Ectodermal cell (in vitro differentiated cells): ENCODE measurements around the gene ATXN10.

Experiments
- H3K27ac ChIP-seq: 2 replicates; pipeline ENCODE4 v1.7.0; 2013; ENCODE audit warnings: mild to moderate bottlenecking, low read depth, low read length; ENCODE audit not compliant: insufficient read depth, poor library complexity, severe bottlenecking
- H3K27me3 ChIP-seq: 2 replicates; pipeline ENCODE4 v1.7.0; 2013; ENCODE audit warnings: mild to moderate bottlenecking, low read length; ENCODE audit not compliant: insufficient read depth, control insufficient read depth, poor library complexity, severe bottlenecking
- H3K36me3 ChIP-seq: one replicate; pipeline ENCODE4 v1.7.0; 2013; ENCODE audit warnings: low read length; ENCODE audit not compliant: control insufficient read depth, insufficient read depth
- H3K4me1 ChIP-seq: one replicate; pipeline ENCODE4 v1.7.0; 2013; ENCODE audit warnings: low read length; ENCODE audit not compliant: control insufficient read depth, insufficient read depth
- H3K4me3 ChIP-seq: 2 replicates; pipeline ENCODE4 v1.7.0; 2013; ENCODE audit warnings: low read depth, low read length, control low read depth; ENCODE audit not compliant: insufficient read depth
- H3K9me3 ChIP-seq: 2 replicates; pipeline ENCODE4 v1.7.0; 2013; ENCODE audit warnings: mild to moderate bottlenecking, low read length, moderate library complexity; ENCODE audit not compliant: control insufficient read depth
- WGBS, 2 experiments: methylation state at CpG; one replicate each; pipeline ENCODE4 v1.1.7; 2013; ENCODE audit warnings: missing lambda C conversion rate in 2 of 2; 5-methylcytosine and 5-hydroxymethylcytosine counted together

The ATXN10 gene

DNA sequence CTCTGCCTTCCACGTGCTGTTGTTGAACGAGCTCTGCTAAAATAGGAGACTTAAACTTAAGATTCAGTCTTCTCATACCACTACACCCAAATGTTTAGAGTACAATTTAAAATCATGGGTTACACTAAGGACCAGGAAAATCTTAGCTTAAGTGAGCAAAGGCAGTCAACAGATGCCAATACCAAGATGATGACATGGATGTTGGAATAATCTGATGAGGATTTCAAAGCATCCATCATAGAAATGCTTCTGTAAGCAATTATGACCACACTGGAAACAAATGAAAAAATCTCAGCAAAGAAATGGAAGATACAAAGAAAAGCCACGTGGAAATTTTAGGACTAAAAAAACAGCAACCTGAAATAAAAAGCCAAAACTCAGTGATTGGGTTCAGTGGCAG lies 109.8 kb downstream of the ATXN10 start:
- Histone ChIP-seq H3K36me3 (no peaks in the 10 kb centered on the region), H3K9me3 (no peaks in the 10 kb centered on the region), H3K4me1 (peaks cover 20% of the 10 kb centered on the region), H3K4me3 (no peak overlapping the region), H3K27me3 (no peaks in the 10 kb centered on the region), H3K27ac (no peak overlapping the region)
- WGBS, 2 experiments: 93 to 96% methylated on average over 3 of the region's 3 CpGs

DNA sequence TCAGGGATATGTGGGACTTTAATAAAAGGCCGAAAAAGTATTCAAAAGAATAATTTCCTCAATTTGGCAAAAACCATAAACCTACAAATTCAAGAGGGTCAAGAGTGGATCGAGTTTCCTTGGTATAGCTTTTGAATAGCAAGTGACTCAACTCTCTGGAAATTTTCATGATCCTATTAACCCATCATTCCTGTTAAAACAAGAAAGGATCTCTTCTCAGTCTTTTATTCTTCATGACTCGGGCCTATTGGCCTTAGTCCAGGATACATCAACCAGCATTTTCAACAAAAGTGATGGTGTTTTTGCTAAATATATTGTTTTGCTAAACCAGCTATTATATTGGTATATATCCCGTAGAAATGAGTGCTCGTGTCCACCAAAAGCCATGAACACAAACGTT lies 110.3 kb downstream of the ATXN10 start:
- 93 to 95% methylated on average over 6 of the region's 6 CpGs for WGBS, 2 experiments
- H3K27ac ChIP-seq: no peak overlapping the region

DNA sequence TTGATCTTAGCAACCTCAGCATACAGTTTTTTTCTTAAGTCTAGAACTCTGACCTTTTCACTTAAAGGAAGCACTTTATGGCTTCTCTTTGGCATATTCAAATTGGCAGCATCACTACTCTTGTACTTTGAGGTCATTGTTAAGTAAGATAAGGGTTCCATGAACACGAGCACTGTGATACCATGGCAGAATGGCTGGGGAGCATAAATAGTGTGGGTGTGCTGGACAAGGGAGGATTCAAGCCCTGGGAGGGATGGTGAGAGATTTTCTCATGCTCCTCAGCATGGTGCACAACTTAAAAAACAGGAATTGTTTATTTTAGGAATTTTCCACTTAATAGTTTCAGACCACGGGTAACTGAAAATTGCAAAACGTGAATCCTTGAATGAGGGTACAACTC lies 111.4 kb downstream of the ATXN10 start:
- no peak overlapping the region for H3K4me3 ChIP-seq
- WGBS, 2 experiments: 93 to 95% methylated on average over 3 of the region's 3 CpGs

More for the DNA sequence above, 110.3 kb downstream of the ATXN10 start:
- peaks cover 20% of the 10 kb centered on the region for H3K4me1 ChIP-seq
- H3K9me3 ChIP-seq: no peaks in the 10 kb centered on the region
- no peaks in the 10 kb centered on the region for H3K36me3 ChIP-seq
- no peak overlapping the region for H3K4me3 ChIP-seq
- no peaks in the 10 kb centered on the region for H3K27me3 ChIP-seq

DNA sequence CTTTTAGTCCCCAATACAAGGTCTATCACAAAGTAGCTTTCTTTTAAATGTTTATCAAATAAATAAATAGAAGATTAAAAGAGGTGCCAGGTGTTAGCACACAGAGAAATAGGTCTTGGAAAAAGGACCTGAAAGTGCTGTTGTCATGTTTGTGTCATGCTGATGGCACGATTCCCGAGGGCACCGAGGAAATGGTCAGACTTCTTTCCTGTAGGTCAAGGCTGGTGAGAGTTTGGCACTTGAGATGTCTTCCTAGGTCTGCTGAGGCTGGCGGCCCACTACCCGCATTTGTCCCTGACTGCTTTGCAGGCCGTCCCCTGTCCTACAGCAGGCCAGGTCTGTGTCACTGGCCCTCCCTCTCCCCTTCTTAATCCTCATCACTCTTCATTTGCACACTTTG lies 112.1 kb downstream of the ATXN10 start:
- Histone ChIP-seq H3K27me3 (no peaks in the 10 kb centered on the region), H3K4me1 (peaks cover 20% of the 10 kb centered on the region), H3K9me3 (no peaks in the 10 kb centered on the region), H3K36me3 (no peaks in the 10 kb centered on the region), H3K4me3 (no peak overlapping the region), H3K27ac (no peak overlapping the region)
- WGBS, 2 experiments: 95 to 96% methylated on average over 6 of the region's 6 CpGs

More for the DNA sequence above, 111.4 kb downstream of the ATXN10 start:
- H3K9me3 ChIP-seq: no peaks in the 10 kb centered on the region
- H3K27me3 ChIP-seq: no peaks in the 10 kb centered on the region
- H3K36me3 ChIP-seq: no peaks in the 10 kb centered on the region
- peaks cover 20% of the 10 kb centered on the region for H3K4me1 ChIP-seq
- H3K27ac ChIP-seq: no peak overlapping the region

DNA sequence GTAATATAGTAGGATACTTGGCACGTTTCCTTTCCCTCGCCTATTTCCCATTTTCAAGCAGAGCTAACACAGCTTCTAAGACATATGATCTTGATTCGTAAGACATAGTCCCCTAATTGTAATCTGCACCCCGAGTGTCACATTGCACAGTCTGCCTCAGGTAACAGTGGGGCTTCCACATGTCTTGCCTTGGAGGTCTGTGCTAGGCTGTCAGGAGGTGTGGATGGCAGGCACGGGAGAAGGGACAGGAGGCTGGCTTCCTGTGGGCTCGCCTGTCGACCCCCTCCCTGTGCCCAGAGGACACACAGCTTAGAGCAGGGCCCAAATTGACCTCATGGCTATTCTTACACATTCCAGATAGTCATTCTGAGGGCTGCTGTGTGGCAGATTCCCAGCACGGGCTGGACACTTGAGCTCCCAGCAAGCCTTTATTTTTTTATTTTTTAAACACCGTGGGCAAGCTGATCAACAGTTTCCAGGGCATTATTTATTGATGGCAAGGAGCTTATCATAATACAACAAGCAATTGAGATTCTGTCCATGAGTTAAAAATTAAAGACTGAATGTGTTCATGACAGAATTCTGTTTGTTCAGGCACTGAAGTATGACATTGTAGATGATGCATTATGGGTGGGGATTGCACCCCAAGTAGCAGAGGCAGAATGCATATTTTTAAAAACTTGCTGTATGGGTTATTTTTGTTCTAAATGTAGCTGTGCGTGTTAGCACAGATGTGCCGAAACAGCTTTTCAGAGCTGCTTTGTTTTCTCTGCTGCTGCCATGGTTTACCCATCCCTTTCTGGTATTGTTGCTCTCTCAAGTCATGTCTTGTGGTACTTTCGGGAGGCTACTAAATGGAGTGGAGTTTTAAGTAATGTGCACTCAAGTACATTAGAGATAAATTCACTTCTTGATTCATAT lies 113.0 kb downstream of the ATXN10 start:
- Histone ChIP-seq H3K9me3 (no peaks in the 10 kb centered on the region), H3K4me1 (peaks cover 20% of the 10 kb centered on the region), H3K27me3 (no peaks in the 10 kb centered on the region), H3K27ac (no peak overlapping the region), H3K36me3 (no peaks in the 10 kb centered on the region), H3K4me3 (no peak overlapping the region)
- WGBS, 2 experiments: 84 to 90% methylated on average over 11 to 12 of the region's 12 CpGs

DNA sequence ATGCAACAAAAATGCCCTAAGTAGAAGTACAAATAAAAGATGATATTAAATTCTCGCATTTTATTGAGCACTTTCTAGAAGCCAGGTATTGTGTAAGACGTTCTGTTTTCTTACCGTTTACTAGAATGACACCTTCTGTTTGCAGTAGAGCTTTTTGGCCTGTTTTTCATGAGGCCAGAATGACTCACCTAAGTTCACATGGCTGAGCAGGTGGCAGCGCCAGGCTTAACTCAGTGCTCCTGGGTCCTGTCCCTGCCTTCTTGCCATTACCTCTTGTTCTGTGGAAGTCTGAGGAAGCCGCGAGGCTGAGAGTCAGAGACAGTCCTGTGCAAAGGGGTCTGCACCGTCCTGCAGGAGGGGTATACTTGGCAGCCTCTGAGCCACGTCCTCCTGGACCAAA lies 113.8 kb downstream of the ATXN10 start:
- WGBS, 2 experiments: 92% methylated on average over 8 of the region's 8 CpGs
- no peaks in the 10 kb centered on the region for H3K9me3 ChIP-seq
- H3K36me3 ChIP-seq: no peaks in the 10 kb centered on the region
- no peaks in the 10 kb centered on the region for H3K27me3 ChIP-seq
- H3K27ac ChIP-seq: no peak overlapping the region
- peaks cover 20% of the 10 kb centered on the region for H3K4me1 ChIP-seq
- no peak overlapping the region for H3K4me3 ChIP-seq

DNA sequence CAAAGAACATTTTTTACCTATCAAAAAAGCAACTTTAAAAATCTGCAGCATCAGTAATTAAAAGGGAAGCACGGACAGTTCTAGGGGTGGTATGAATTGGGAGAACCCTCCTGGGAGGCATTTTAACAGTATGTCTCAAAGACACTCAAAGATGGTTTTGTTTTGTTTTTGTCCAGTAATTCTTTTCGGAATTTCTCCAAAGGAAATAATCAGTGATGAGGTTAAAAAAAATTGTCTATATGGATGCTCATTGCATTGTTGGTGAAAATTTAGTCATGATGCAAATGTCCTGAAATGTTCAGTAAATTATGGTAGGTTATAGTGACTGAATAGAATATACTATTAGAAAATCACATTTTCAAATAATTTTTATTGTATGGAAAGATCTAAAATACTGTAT lies 115.1 kb downstream of the ATXN10 start:
- peaks cover 20% of the 10 kb centered on the region for H3K4me1 ChIP-seq
- WGBS, 2 experiments: 61 to 75% methylated on average over 2 of the region's 2 CpGs
- H3K27me3 ChIP-seq: no peaks in the 10 kb centered on the region
- H3K4me3 ChIP-seq: no peak overlapping the region
- H3K36me3 ChIP-seq: no peaks in the 10 kb centered on the region
- H3K27ac ChIP-seq: no peak overlapping the region
- H3K9me3 ChIP-seq: no peaks in the 10 kb centered on the region

DNA sequence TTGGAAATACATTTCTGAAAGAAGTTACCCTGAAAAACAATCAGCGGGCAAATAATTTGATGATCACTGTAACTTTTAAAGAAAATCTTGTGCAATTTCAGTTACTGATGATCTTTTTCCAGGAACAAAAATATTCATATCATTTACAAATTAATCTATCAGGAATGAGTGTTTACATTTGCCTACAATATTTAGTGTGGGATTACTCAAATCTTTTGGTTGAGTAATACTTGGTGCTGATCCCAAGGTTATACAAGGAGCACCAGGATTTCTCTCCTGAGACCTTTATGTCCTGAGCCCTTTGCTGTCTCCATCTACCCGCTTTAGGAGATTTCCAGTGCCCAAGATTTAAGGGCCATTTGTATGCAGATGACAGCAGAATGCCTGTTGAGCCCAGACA lies 116.1 kb downstream of the ATXN10 start:
- Histone ChIP-seq H3K4me1 (peaks cover 20% of the 10 kb centered on the region), H3K27ac (no peak overlapping the region)
- WGBS, 2 experiments: 88 to 95% methylated on average over 2 of the region's 2 CpGs

DNA sequence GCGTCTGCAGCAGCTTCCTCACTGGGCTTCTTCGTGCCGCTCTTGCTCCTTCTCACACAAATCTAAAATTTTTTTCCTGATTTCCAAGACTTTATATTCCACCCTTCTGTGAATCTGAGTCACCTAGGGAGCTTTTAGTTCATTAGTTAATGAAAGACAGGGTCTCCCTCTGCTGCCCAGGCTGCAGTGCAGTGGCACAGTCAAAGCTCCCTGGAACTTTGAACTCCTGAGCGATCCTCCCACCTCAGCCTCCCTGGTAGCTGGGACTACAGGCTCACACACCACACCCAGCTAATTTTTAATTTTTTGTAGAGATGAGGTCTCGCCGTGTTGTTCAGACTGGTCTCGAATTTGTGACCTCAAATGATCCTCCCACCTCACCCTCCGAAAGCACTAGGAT lies 116.9 kb downstream of the ATXN10 start:
- 93 to 94% methylated on average over 8 of the region's 8 CpGs for WGBS, 2 experiments
- Histone ChIP-seq H3K36me3 (peaks cover 1% of the 10 kb centered on the region), H3K4me3 (no peak overlapping the region), H3K9me3 (no peaks in the 10 kb centered on the region), H3K27ac (no peak overlapping the region), H3K27me3 (no peaks in the 10 kb centered on the region), H3K4me1 (peaks cover 20% of the 10 kb centered on the region)

More for the DNA sequence above, 116.1 kb downstream of the ATXN10 start:
- Histone ChIP-seq H3K36me3 (no peaks in the 10 kb centered on the region), H3K9me3 (no peaks in the 10 kb centered on the region), H3K4me3 (no peak overlapping the region), H3K27me3 (no peaks in the 10 kb centered on the region)

DNA sequence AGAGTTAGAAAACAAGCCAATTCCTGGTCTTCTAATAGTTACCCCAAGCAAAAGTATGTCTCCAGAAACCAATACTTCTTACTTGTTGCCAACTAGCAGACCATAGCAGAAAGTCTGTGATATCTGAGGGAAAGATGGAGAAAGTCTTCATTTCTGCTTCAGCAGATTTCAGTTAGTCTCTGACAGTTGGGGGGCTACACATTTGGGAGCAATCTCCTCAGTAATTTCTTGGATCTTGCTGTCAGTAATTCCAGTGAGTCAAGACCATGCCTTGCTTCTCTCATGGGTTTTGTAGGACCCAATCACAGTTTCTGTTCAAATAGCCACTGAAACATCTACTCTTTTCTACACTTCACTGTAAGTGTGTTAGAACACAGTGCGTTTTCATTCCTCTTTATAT lies 118.8 kb downstream of the ATXN10 start:
- no peaks in the 10 kb centered on the region for H3K9me3 ChIP-seq
- peaks cover 7% of the 10 kb centered on the region for H3K36me3 ChIP-seq
- no peak overlapping the region for H3K27ac ChIP-seq
- H3K4me3 ChIP-seq: no peak overlapping the region
- H3K27me3 ChIP-seq: no peaks in the 10 kb centered on the region
- H3K4me1 ChIP-seq: peaks cover 3% of the 10 kb centered on the region
- 90 to 93% methylated on average over 1 of the region's 1 CpG for WGBS, 2 experiments
